ENCODE results near the gene CYP4V2.

Gene CYP4V2

GRCh38 chr4:186189656-186190055 is 1.7 kb upstream of the CYP4V2 start:
- peak; percentile 0 for DNase-seq

GRCh38 chr4:186190581-186191199 is 677 bp upstream of the CYP4V2 start:
- DNase-seq: peak; percentile 65

- peak; percentile 37 for DNase-seq
Measured at GRCh38 chr4:186192066-186192612, 772 bp downstream of the CYP4V2 start.

GRCh38 chr4:186193851-186194250 is 2.5 kb downstream of the CYP4V2 start:
- DNase-seq: no peak

GRCh38 chr4:186196063-186196462 is 4.7 kb downstream of the CYP4V2 start:
- no peak for DNase-seq

- no peak for DNase-seq
Measured at GRCh38 chr4:186200516-186200915, 9.1 kb downstream of the CYP4V2 start.

GRCh38 chr4:186201010-186201409 is 9.6 kb downstream of the CYP4V2 start:
- no peak for DNase-seq

GRCh38 chr4:186201535-186202230 is 10.3 kb downstream of the CYP4V2 start:
- peak; percentile 41 for DNase-seq

GRCh38 chr4:186202490-186203140 is 11.2 kb downstream of the CYP4V2 start:
- DNase-seq: no peak

GRCh38 chr4:186203406-186203805 is 12.0 kb downstream of the CYP4V2 start:
- no peak for DNase-seq

GRCh38 chr4:186204103-186204559 is 12.8 kb downstream of the CYP4V2 start:
- DNase-seq: no peak

GRCh38 chr4:186204686-186205085 is 13.3 kb downstream of the CYP4V2 start:
- DNase-seq: no peak

GRCh38 chr4:186205156-186205555 is 13.8 kb downstream of the CYP4V2 start:
- DNase-seq: no peak

GRCh38 chr4:186216465-186217024 is 25.2 kb downstream of the CYP4V2 start:
- DNase-seq: no peak

- no peak for DNase-seq
Measured at GRCh38 chr4:186217733-186218293, 26.4 kb downstream of the CYP4V2 start.

GRCh38 chr4:186221624-186222023 is 30.3 kb downstream of the CYP4V2 start:
- DNase-seq: no peak

GRCh38 chr4:186225848-186226247 is 34.5 kb downstream of the CYP4V2 start:
- DNase-seq: no peak

- DNase-seq: no peak
Measured at GRCh38 chr4:186226521-186227189, 35.3 kb downstream of the CYP4V2 start.

- no peak for DNase-seq
Measured at GRCh38 chr4:186227221-186227620, 35.9 kb downstream of the CYP4V2 start, which contains the start of gene KLKB1. KLKB1 (plus strand) TSS chr4:186227507; CDS start chr4:186228196, 689 bp downstream.

GRCh38 chr4:186227744-186228513 is 36.6 kb downstream of the CYP4V2 start:
- DNase-seq: no peak

GRCh38 chr4:186228514-186228894 is 37.1 kb downstream of the CYP4V2 start:
- DNase-seq: no peak

- DNase-seq: no peak
Measured at GRCh38 chr4:186234367-186234766, 43.0 kb downstream of the CYP4V2 start.

Measured in NCI-H146 (cell line).